HepG2 (cell line): ENCODE data around the gene EPB42. TPM values are rescaled to one million over a fixed set of nuclear protein-coding genes. Genes with fewer than 3 reads are reported as not detected.
A peak's percentile ranks its signal among the peaks of the same experiment; 100 is the strongest.

Experiments
- ELF1 ChIP-seq: sonication (generic); formaldehyde crosslinking; IDR thresholded peaks from 2 replicates; pipeline ENCODE4 v1.4.0; 2020; ENCODE audit warnings: missing genetic modification reagents
- GABPB1 ChIP-seq: IDR thresholded peaks from 2 replicates; pipeline ENCODE4 v1.6.1; 2016; ENCODE audit warnings: mild to moderate bottlenecking, missing genetic modification reagents, moderate library complexity, missing compliant biosample characterization
- HES4 ChIP-seq: sonication (generic); formaldehyde crosslinking; IDR thresholded peaks from 2 replicates; pipeline ENCODE4 v1.9.0; 2021; ENCODE audit warnings: mild to moderate bottlenecking, missing genetic modification reagents, borderline replicate concordance
- IKZF5 ChIP-seq: IDR thresholded peaks from 2 replicates; pipeline ENCODE4 v1.6.1; 2018; ENCODE audit warnings: missing genetic modification reagents, mild to moderate bottlenecking, missing compliant biosample characterization
- MTA1 ChIP-seq: sonication (generic); formaldehyde crosslinking; IDR thresholded peaks from 2 replicates; pipeline ENCODE4 v1.4.0; 2020; ENCODE audit warnings: missing genetic modification reagents, mild to moderate bottlenecking, borderline replicate concordance
- NR1H2 ChIP-seq: sonication (generic); formaldehyde crosslinking; IDR thresholded peaks from 2 replicates; pipeline ENCODE4 v1.8.1; 2022; ENCODE audit warnings: low read depth, missing genetic modification reagents, borderline replicate concordance
- TBL1XR1 ChIP-seq: fragments of 150-350 bp; IDR thresholded peaks from 2 replicates; pipeline ENCODE4 v1.6.1; 2014; ENCODE audit warnings: borderline replicate concordance, low read length; ENCODE audit not compliant: partially characterized antibody
- ZBTB4 ChIP-seq: sonication (generic); formaldehyde crosslinking; IDR thresholded peaks from 2 replicates; pipeline ENCODE4 v1.4.0; 2020; ENCODE audit warnings: missing genetic modification reagents, mild to moderate bottlenecking, borderline replicate concordance
- ZFP1 ChIP-seq: IDR thresholded peaks from 2 replicates; pipeline ENCODE4 v1.6.1; 2016
- ZNF275 ChIP-seq: sonication (generic); formaldehyde crosslinking; IDR thresholded peaks from 2 replicates; pipeline ENCODE4 v1.8.0; 2022; ENCODE audit warnings: missing genetic modification reagents, mild to moderate bottlenecking, inconsistent platforms, borderline replicate concordance
- polyA plus RNA-seq, 8 experiments: library from polyadenylated mRNA; depleted of rRNA in 3 of 8; stranded (reverse) in 7 of 8; unstranded in 1 of 8; fragments of >200 nt; fragmentation: Illumina TruSeq in 4 of 8; extraction: Trizol in 4 of 8; gene quantifications; 2 replicates each; pipeline versions ENCODE4 v1.2.1 to v1.2.3, GENCODE V29; 2011 to 2016; ENCODE audit warnings: low read depth in 4 of 8, missing spikeins in 1 of 8, mixed read lengths in 1 of 8; ENCODE audit not compliant: insufficient read depth in 1 of 8
- total RNA-seq, 5 experiments: library from RNA; depleted of rRNA; stranded (reverse); fragments of >200 nt; fragmentation: Illumina TruSeq; extraction: Trizol; gene quantifications; 2 replicates each; pipeline ENCODE4 v1.2.3, GENCODE V29; 2016; ENCODE audit warnings: low read depth in 1 of 5
- TF ChIP-seq, protein P1 (sequence below): sonication (generic); formaldehyde crosslinking; conservative IDR thresholded peaks from 2 replicates; pipeline ENCODE4 v1.8.0; 2022; ENCODE audit warnings: missing genetic modification reagents
- TF ChIP-seq, protein P2 (sequence below): sonication (generic); formaldehyde crosslinking; IDR thresholded peaks from 2 replicates; pipeline ENCODE4 v1.8.0; 2022; ENCODE audit warnings: missing genetic modification reagents, mild to moderate bottlenecking, borderline replicate concordance
- TF ChIP-seq, protein P3 (sequence below): sonication (generic); formaldehyde crosslinking; IDR thresholded peaks from 2 replicates; pipeline ENCODE4 v1.5.0; 2020; ENCODE audit warnings: missing genetic modification reagents
- TF ChIP-seq, protein P4 (sequence below): fragments of 450-650 bp; IDR thresholded peaks from 2 replicates; pipeline ENCODE4 v1.6.1; 2017; ENCODE audit warnings: mild to moderate bottlenecking

The EPB42 gene
- total and polyA plus RNA-seq, 2 of the 13 experiments (the other 11 are each of a cell fraction or from before 2014, with no cell fraction given) = not detected

GRCh38 chr15:43185157-43186002 lies 35.4 kb downstream of the EPB42 start, which contains the start of gene CCNDBP1 (continued):
- TF ChIP-seq, protein P1, sequence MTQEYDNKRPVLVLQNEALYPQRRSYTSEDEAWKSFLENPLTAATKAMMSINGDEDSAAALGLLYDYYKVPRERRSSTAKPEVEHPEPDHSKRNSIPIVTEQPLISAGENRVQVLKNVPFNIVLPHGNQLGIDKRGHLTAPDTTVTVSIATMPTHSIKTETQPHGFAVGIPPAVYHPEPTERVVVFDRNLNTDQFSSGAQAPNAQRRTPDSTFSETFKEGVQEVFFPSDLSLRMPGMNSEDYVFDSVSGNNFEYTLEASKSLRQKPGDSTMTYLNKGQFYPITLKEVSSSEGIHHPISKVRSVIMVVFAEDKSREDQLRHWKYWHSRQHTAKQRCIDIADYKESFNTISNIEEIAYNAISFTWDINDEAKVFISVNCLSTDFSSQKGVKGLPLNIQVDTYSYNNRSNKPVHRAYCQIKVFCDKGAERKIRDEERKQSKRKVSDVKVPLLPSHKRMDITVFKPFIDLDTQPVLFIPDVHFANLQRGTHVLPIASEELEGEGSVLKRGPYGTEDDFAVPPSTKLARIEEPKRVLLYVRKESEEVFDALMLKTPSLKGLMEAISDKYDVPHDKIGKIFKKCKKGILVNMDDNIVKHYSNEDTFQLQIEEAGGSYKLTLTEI (CRISPR knock-in tag) = no peak
- TF ChIP-seq, protein P2, sequence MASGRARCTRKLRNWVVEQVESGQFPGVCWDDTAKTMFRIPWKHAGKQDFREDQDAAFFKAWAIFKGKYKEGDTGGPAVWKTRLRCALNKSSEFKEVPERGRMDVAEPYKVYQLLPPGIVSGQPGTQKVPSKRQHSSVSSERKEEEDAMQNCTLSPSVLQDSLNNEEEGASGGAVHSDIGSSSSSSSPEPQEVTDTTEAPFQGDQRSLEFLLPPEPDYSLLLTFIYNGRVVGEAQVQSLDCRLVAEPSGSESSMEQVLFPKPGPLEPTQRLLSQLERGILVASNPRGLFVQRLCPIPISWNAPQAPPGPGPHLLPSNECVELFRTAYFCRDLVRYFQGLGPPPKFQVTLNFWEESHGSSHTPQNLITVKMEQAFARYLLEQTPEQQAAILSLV (CRISPR knock-in tag) = peak; percentile 39; the same call in 1 of the 2 replicates
- peak; percentile 98 for TF ChIP-seq ELF1 (CRISPR knock-in tag)
- peak; percentile 13 for TF ChIP-seq TBL1XR1
- TF ChIP-seq ZBTB4 (CRISPR knock-in tag) = no peak
- TF ChIP-seq, protein P3, sequence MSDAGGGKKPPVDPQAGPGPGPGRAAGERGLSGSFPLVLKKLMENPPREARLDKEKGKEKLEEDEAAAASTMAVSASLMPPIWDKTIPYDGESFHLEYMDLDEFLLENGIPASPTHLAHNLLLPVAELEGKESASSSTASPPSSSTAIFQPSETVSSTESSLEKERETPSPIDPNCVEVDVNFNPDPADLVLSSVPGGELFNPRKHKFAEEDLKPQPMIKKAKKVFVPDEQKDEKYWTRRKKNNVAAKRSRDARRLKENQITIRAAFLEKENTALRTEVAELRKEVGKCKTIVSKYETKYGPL (CRISPR knock-in tag) = no peak
- TF ChIP-seq, protein P4, sequence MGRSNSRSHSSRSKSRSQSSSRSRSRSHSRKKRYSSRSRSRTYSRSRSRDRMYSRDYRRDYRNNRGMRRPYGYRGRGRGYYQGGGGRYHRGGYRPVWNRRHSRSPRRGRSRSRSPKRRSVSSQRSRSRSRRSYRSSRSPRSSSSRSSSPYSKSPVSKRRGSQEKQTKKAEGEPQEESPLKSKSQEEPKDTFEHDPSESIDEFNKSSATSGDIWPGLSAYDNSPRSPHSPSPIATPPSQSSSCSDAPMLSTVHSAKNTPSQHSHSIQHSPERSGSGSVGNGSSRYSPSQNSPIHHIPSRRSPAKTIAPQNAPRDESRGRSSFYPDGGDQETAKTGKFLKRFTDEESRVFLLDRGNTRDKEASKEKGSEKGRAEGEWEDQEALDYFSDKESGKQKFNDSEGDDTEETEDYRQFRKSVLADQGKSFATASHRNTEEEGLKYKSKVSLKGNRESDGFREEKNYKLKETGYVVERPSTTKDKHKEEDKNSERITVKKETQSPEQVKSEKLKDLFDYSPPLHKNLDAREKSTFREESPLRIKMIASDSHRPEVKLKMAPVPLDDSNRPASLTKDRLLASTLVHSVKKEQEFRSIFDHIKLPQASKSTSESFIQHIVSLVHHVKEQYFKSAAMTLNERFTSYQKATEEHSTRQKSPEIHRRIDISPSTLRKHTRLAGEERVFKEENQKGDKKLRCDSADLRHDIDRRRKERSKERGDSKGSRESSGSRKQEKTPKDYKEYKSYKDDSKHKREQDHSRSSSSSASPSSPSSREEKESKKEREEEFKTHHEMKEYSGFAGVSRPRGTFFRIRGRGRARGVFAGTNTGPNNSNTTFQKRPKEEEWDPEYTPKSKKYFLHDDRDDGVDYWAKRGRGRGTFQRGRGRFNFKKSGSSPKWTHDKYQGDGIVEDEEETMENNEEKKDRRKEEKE = no peak
- peak; percentile 12; the same call in 1 of the 2 replicates for TF ChIP-seq IKZF5
- TF ChIP-seq GABPB1 (CRISPR knock-in tag) = peak; percentile 96
- no peak; the same call in 1 of the 2 replicates for TF ChIP-seq ZNF275 (CRISPR knock-in tag)
- peak; percentile 65; the same call in 1 of the 2 replicates for TF ChIP-seq HES4 (CRISPR knock-in tag)
- no peak for TF ChIP-seq NR1H2
- peak; percentile 42; the same call in 1 of the 2 replicates for TF ChIP-seq MTA1 (CRISPR knock-in tag)
- TF ChIP-seq ZFP1 (CRISPR knock-in tag) = no peak
